HEK293 (cell line): Measurements from ENCODE around the gene RTBDN.

Source experiments
- CTCF ChIA-PET: fragments of 350-600 bp; formaldehyde crosslinking; extraction: SDS; loops from one replicate; lab custom pipeline; 2021; ENCODE audit warnings: antibody characterized with exemption; lab: Yijun Ruan, JAX
- POLR2A ChIA-PET: fragments of 300-600 bp; formaldehyde crosslinking; extraction: SDS; loops from one replicate; lab custom pipeline; 2020; ENCODE audit warnings: antibody characterized with exemption, inconsistent platforms; lab: Yijun Ruan, JAX
- H3K27ac ChIP-seq: fragments of 200-500 bp; sonication (Bioruptor generic); 2 replicates; pipeline ENCODE4 v1.5.1; 2014; ENCODE audit warnings: low read depth, low read length, control low read depth, inconsistent platforms; ENCODE audit errors: extremely low read depth
- H3K36me3 ChIP-seq, 2 experiments: fragments of 200-500 bp in 1 of 2; sonication (Bioruptor generic) in 1 of 2; 1 replicate in 1 of 2; 2 replicates in 1 of 2; pipeline ENCODE4 v1.5.1; 2014 to 2017; ENCODE audit warnings: inconsistent platforms in 2 of 2, low read length in 2 of 2; ENCODE audit not compliant: control insufficient read depth in 2 of 2, insufficient read depth in 1 of 2
- H3K4me1 ChIP-seq: fragments of 200-500 bp; sonication (Bioruptor generic); 2 replicates; pipeline ENCODE4 v1.5.1; 2014; ENCODE audit warnings: mild to moderate bottlenecking, low read length, inconsistent platforms; ENCODE audit not compliant: control insufficient read depth, insufficient read depth
- H3K4me3 ChIP-seq: 2 replicates; pipeline ENCODE4 v1.5.1; 2011; ENCODE audit warnings: low read depth, mild to moderate bottlenecking, control low read depth, low read length, moderate library complexity
- H3K9me3 ChIP-seq: fragments of 200-500 bp; sonication (Bioruptor generic); 2 replicates; pipeline ENCODE4 v1.5.1; 2014; ENCODE audit warnings: low read depth, low read length, inconsistent platforms; ENCODE audit not compliant: control insufficient read depth, insufficient read depth
- KLF16 ChIP-seq: fragments of 450-650 bp; formaldehyde crosslinking; IDR thresholded peaks from 2 replicates; pipeline ENCODE4 v1.5.1; 2017; ENCODE audit warnings: missing biosample characterization, missing genetic modification characterization
- MYNN ChIP-seq: fragments of 450-650 bp; formaldehyde crosslinking; IDR thresholded peaks from 2 replicates; pipeline ENCODE4 v1.5.1; 2016; ENCODE audit warnings: missing biosample characterization, missing genetic modification characterization, borderline replicate concordance
- PRDM4 ChIP-seq: fragments of 450-650 bp; formaldehyde crosslinking; IDR thresholded peaks from 2 replicates; pipeline ENCODE4 v1.5.1; 2017; ENCODE audit warnings: missing biosample characterization, missing genetic modification characterization
- SCRT2 ChIP-seq: fragments of 450-650 bp; formaldehyde crosslinking; IDR thresholded peaks from 2 replicates; pipeline ENCODE4 v1.5.1; 2016; ENCODE audit warnings: missing biosample characterization, missing genetic modification characterization
- SETDB1 ChIP-seq: IDR thresholded peaks from one replicate; pipeline ENCODE4 v1.6.1; 2017; ENCODE audit warnings: mild to moderate bottlenecking, low read length, moderate library complexity, mixed read lengths; ENCODE audit not compliant: insufficient read length
- ZBTB10 ChIP-seq: fragments of 450-650 bp; formaldehyde crosslinking; IDR thresholded peaks from 2 replicates; pipeline ENCODE4 v1.5.1; 2016; ENCODE audit warnings: missing biosample characterization, missing genetic modification characterization
- ZBTB20 ChIP-seq: fragments of 450-650 bp; formaldehyde crosslinking; IDR thresholded peaks from 2 replicates; pipeline ENCODE4 v1.5.1; 2016; ENCODE audit warnings: missing biosample characterization, missing genetic modification characterization
- ZBTB48 ChIP-seq: fragments of 450-650 bp; formaldehyde crosslinking; IDR thresholded peaks from 2 replicates; pipeline ENCODE4 v1.5.1; 2016; ENCODE audit warnings: missing biosample characterization, missing genetic modification characterization
- ZNF132 ChIP-seq: fragments of 450-650 bp; formaldehyde crosslinking; IDR thresholded peaks from 2 replicates; pipeline ENCODE4 v1.5.1; 2017; ENCODE audit warnings: missing biosample characterization, missing genetic modification characterization, borderline replicate concordance
- ZNF157 ChIP-seq: fragments of 450-650 bp; formaldehyde crosslinking; IDR thresholded peaks from 2 replicates; pipeline ENCODE4 v1.5.1; 2016; ENCODE audit warnings: missing biosample characterization, missing genetic modification characterization
- ZNF311 ChIP-seq: fragments of 450-650 bp; formaldehyde crosslinking; IDR thresholded peaks from 2 replicates; pipeline ENCODE4 v1.5.1; 2017; ENCODE audit warnings: missing biosample characterization, missing genetic modification characterization, borderline replicate concordance
- ZNF555 ChIP-seq: fragments of 450-650 bp; formaldehyde crosslinking; conservative IDR thresholded peaks from 2 replicates; pipeline ENCODE4 v1.5.1; 2017; ENCODE audit warnings: missing biosample characterization, mild to moderate bottlenecking, missing genetic modification characterization, inconsistent platforms
- ZNF600 ChIP-seq: fragments of 450-650 bp; formaldehyde crosslinking; IDR thresholded peaks from 2 replicates; pipeline ENCODE4 v1.5.1; 2016; ENCODE audit warnings: missing biosample characterization, missing genetic modification characterization
- ZNF837 ChIP-seq: fragments of 450-650 bp; formaldehyde crosslinking; IDR thresholded peaks from 2 replicates; pipeline ENCODE4 v1.5.1; 2016; ENCODE audit warnings: missing biosample characterization, missing genetic modification characterization
- TF ChIP-seq, protein P1 (sequence below): fragments of 450-650 bp; formaldehyde crosslinking; IDR thresholded peaks from 2 replicates; pipeline ENCODE4 v1.5.1; 2016; ENCODE audit warnings: missing biosample characterization, missing genetic modification characterization, low read depth
- TF ChIP-seq, protein P2 (sequence below): fragments of 450-650 bp; formaldehyde crosslinking; IDR thresholded peaks from 2 replicates; pipeline ENCODE4 v1.5.1; 2016; ENCODE audit warnings: missing biosample characterization, missing genetic modification characterization

Gene RTBDN

GRCh38 chr19:12784871-12785430 lies 49.4 kb downstream of the RTBDN start (continued):
- TF ChIP-seq ZBTB10 (tag by site-specific recombination): 0 out of 2 replicates have a peak, but pooled peaks have one; percentile 9
- no peak for TF ChIP-seq ZNF157
- TF ChIP-seq, protein P1, sequence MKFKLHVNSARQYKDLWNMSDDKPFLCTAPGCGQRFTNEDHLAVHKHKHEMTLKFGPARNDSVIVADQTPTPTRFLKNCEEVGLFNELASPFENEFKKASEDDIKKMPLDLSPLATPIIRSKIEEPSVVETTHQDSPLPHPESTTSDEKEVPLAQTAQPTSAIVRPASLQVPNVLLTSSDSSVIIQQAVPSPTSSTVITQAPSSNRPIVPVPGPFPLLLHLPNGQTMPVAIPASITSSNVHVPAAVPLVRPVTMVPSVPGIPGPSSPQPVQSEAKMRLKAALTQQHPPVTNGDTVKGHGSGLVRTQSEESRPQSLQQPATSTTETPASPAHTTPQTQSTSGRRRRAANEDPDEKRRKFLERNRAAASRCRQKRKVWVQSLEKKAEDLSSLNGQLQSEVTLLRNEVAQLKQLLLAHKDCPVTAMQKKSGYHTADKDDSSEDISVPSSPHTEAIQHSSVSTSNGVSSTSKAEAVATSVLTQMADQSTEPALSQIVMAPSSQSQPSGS (tag by site-specific recombination): no peak
- TF ChIP-seq ZBTB20: peak; percentile 17; the same call in 1 of the 2 replicates
- TF ChIP-seq SCRT2: peak; percentile 59
- TF ChIP-seq ZNF132 (tag by site-specific recombination): no peak
- no peak for TF ChIP-seq ZNF837 (tag by site-specific recombination)
- TF ChIP-seq, protein P2, sequence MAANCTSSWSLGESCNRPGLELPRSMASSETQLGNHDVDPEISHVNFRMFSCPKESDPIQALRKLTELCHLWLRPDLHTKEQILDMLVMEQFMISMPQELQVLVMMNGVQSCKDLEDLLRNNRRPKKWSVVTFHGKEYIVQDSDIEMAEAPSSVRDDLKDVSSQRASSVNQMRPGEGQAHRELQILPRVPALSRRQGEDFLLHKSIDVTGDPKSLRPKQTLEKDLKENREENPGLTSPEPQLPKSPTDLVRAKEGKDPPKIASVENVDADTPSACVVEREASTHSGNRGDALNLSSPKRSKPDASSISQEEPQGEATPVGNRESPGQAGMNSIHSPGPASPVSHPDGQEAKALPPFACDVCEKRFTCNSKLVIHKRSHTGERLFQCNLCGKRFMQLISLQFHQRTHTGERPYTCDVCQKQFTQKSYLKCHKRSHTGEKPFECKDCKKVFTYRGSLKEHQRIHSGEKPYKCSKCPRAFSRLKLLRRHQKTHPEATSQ (tag by site-specific recombination): no peak
- TF ChIP-seq PRDM4: no peak
- TF ChIP-seq MYNN: no peak
- no peak for TF ChIP-seq SETDB1
- TF ChIP-seq ZNF311 (tag by site-specific recombination): 0 out of 2 replicates have a peak, but pooled peaks have one; percentile 40
- TF ChIP-seq KLF16 (tag by site-specific recombination): 0 out of 2 replicates have a peak, but pooled peaks have one; percentile 33
- 0 out of 2 replicates have a peak, but pooled peaks have one; percentile 25 for TF ChIP-seq ZNF600 (tag by site-specific recombination)

DNA sequence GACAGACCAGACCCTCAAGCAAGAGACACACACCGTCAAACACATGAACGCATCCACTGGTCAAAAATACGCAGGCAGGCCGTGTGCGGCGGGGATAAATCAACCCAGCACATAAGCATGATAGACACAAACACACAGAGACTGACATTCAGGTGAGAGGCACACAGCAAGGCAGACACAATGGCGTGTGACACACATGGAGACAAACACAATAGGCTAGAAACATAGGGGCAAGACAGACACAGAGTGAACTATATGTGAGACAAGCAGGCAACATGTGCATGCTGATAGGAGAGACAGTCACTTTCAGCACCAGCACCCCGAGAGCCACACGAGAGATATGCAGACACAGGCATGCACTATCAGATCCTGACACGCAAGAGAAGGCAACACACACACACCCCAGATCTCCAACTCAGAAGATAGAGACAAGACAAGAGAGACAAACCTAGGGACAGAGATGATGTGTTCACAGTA lies 49.9 kb downstream of the RTBDN start:
- no peak overlapping the region for H3K4me3 ChIP-seq
- ChIA-PET POLR2A (interaction anchor here (2.7 kb wide), 1 partner anchor 8 kb away, joined by 33 read pairs; the partner anchor contains the start of gene JUNB), CTCF (no interaction called here)
- no peaks in the 10 kb centered on the region for H3K9me3 ChIP-seq
- no peaks in the 10 kb centered on the region for H3K36me3 ChIP-seq
- peaks cover 11% of the 10 kb centered on the region for H3K4me1 ChIP-seq
- H3K27ac ChIP-seq: no peak overlapping the region
- TF ChIP-seq ZBTB48 (tag by site-specific recombination) (peak; percentile 83; the same call in 1 of the 2 replicates), ZNF555 (tag by site-specific recombination) (no peak)
